Stimulated activated CD8-positive, alpha-beta memory T cell treated with anti-CD3 and anti-CD28 coated beads, Interleukin-4, amount 100 ng/mL, for 1 hour (primary cell): ENCODE results near the gene GJD3.

Experiments used
- DNase-seq, 2 donors: peaks; one replicate each; pipeline ENCODE4 v3.0.0-alpha.2; 2020; ENCODE audit warnings: low read depth in 2 of 2, low spot score in 1 of 2

Gene GJD3

GRCh38 chr17:40352779-40353394 is 11.7 kb downstream of the GJD3 start:
- no peak for DNase-seq

- no peak for DNase-seq
Measured at GRCh38 chr17:40352237-40352778, 12.2 kb downstream of the GJD3 start.

- DNase-seq: no peak
Measured at GRCh38 chr17:40351359-40352236, 12.9 kb downstream of the GJD3 start.

GRCh38 chr17:40350689-40351358 is 13.7 kb downstream of the GJD3 start:
- DNase-seq: no peak

GRCh38 chr17:40349895-40350688 is 14.4 kb downstream of the GJD3 start:
- no peak for DNase-seq

GRCh38 chr17:40349477-40349894 is 15.1 kb downstream of the GJD3 start:
- no peak for DNase-seq

GRCh38 chr17:40348562-40349476 is 15.7 kb downstream of the GJD3 start:
- no peak for DNase-seq

GRCh38 chr17:40348136-40348504 is 16.4 kb downstream of the GJD3 start:
- DNase-seq: no peak

- DNase-seq: no peak
Measured at GRCh38 chr17:40347319-40348135, 17.0 kb downstream of the GJD3 start.

GRCh38 chr17:40346765-40347158 is 17.8 kb downstream of the GJD3 start:
- no peak for DNase-seq

- no peak for DNase-seq
Measured at GRCh38 chr17:40345994-40346764, 18.4 kb downstream of the GJD3 start.

GRCh38 chr17:40345161-40345993 is 19.2 kb downstream of the GJD3 start:
- DNase-seq: no peak

GRCh38 chr17:40344421-40345160 is 19.9 kb downstream of the GJD3 start:
- no peak for DNase-seq

GRCh38 chr17:40343219-40344119 is 21.1 kb downstream of the GJD3 start:
- no peak for DNase-seq

- no peak for DNase-seq
Measured at GRCh38 chr17:40342504-40343218, 21.9 kb downstream of the GJD3 start.
